GM21515 (cell line): ENCODE measurements around the gene BCS1L.

Experiments
- ATAC-seq: cut with Tn5 transposase; IDR thresholded peaks from one replicate; pipeline ENCODE4 v1.9.1; 2021; ENCODE audit not compliant: unreplicated experiment

The BCS1L gene, protein sequence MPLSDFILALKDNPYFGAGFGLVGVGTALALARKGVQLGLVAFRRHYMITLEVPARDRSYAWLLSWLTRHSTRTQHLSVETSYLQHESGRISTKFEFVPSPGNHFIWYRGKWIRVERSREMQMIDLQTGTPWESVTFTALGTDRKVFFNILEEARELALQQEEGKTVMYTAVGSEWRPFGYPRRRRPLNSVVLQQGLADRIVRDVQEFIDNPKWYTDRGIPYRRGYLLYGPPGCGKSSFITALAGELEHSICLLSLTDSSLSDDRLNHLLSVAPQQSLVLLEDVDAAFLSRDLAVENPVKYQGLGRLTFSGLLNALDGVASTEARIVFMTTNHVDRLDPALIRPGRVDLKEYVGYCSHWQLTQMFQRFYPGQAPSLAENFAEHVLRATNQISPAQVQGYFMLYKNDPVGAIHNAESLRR

DNA sequence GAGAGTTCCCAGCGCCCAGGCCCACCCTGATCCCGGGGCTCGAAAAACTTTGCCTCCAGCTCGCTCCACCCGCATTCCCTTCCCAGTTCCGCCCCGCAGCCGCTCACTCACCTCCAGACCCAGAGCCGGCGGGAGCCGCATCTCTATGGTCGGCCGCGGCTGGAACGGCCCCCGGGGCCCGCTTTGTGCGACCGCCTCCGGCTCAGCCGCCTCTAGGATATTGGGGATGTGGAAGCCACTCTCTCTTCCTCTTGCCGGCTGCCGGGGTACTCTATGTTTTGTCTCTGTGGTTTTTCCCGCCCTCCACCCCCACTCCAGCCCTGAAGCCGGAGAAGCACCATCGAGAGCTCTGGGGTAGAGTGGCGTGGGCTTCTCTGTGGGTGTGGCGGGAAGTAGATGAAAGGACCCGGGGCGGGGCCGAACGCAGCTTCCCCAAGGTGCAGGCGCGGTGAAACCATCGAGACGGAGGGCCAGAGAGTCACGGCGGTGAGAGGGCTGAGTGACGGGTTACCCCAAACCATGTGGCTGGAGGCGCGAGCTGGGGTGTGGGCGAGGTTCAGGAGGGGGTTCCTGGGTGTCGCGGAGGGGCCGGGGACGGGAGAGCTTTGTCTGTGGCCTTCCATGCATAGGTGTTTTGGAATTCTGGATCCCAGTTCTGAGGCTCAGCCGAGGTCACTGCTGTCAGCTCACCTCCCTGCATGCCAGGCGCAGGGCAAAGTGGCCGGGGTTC lies at the start of gene BCS1L, which contains the start of gene ZNF142:
TSS of gene BCS1L (plus strand) at position 426 of the 730 bp plus-strand sequence. CDS start 1,305 bp downstream, outside the sequence.
TSS of gene ZNF142 (minus strand) at position 366 of the 730 bp plus-strand sequence. CDS start 3,194 bp downstream, outside the sequence.
- ATAC-seq, result peak; percentile 91

DNA sequence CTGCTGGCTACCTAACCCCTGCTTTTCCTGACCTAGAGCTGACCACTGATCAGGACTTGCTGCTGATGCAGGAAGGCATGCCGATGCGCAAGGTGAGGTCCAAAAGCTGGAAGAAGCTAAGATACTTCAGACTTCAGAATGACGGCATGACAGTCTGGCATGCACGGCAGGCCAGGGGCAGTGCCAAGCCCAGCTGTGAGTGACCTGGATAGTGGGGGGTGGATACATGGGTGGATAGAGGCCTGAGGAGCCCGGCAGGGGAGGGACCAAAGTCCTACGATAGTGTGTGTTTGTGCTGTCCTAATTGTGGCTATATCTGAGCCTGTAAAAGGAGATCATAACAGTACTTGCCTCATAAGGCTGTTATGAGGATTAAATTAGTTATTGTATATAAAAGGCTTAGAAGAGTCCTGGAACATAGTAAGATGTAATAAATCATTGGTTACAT lies 43.6 kb upstream of the BCS1L start:
- ATAC-seq, result no peak

GRCh38 chr2:218618102-218618860 lies 41.2 kb upstream of the BCS1L start:
- no peak for ATAC-seq

DNA sequence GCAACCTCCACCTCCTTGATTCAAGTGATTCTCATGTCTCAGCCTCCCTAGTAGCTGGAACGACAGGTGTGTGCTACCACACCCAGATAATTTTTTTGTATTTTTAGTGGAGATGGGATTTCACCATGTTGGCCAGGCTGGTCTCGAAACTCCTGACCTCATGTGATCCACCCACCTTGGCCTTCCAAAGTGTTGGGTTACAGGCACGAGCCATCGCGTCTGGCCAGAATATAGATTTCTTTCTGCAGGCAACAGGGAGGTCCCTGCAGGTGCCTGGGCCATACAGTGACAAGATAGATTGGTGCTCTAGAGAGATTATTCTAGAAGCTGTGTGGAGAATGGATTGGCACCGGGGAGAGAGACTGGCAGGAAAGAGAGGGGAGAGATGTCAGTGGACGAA lies 38.5 kb upstream of the BCS1L start:
- ATAC-seq, result no peak

GRCh38 chr2:218622606-218623365 lies 36.7 kb upstream of the BCS1L start:
- no peak for ATAC-seq

- ATAC-seq, result no peak
Measured at GRCh38 chr2:218623366-218623705, 36.1 kb upstream of the BCS1L start.

DNA sequence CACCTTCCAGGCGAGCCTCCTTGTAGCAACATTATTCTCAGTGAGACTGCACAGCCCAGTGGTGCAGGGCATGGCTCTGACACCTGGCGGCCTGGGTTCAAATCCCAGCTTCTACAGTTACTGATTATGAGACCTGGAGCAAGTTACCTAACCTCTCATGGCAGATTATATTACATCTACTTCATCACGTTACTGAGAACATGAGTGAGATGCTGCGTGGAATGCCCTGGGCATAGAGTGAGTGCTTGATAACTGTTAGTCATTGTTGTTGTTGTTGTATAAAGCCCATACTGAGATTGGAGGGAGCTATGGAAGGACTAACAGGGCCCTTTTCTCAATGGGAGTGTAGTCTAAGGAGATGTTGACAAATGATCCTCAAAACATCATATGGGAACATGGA lies 33.1 kb upstream of the BCS1L start:
- ATAC-seq, result no peak

DNA sequence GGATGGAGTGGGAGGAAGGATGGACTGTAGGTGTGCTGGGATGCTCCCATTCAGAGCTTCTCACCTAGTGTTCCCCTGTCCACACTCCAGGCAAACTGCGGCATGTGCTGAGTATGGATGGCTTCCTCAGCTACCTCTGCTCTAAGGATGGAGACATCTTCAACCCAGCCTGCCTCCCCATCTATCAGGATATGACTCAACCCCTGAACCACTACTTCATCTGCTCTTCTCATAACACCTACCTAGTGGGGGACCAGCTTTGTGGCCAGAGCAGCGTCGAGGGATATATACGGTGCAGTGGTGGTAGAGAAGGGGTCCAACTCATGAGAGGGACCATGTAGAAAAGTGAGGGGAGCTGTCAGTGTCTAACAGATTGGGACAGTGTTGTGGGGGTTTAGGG lies 31.5 kb upstream of the BCS1L start:
- no peak for ATAC-seq

DNA sequence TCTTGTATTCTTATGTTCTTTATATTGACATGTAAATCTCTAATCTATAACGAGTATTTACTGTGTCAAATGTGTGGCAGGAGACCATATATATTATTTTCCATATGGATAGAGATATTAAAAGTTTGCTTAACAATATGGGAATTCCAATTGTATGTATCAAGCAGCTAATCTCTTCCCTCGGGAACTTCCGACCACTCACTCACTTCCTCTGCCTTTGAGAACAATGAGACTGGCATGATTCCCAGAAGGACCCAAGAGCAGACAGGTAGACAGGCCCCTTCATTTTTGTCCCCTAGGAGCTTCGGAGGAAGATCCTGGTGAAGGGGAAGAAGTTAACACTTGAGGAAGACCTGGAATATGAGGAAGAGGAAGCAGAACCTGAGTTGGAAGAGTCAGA lies 27.6 kb upstream of the BCS1L start:
- ATAC-seq, result no peak

DNA sequence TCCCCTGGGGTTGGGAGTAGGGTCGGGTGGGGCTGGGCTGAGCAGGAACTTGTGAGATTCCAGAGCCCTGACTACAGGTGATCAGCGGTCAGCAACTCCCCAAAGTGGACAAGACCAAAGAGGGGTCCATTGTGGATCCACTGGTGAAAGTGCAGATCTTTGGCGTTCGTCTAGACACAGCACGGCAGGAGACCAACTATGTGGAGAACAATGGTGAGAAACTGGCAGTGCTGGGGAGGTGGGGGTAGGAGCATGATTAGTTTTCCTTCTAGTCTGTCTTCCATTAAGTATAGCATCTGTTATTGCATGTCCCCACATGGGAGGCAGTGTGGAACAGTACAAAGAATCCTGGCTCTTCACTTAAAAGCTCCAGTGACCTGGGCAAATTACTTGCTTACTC lies 23.8 kb upstream of the BCS1L start:
- no peak for ATAC-seq

DNA sequence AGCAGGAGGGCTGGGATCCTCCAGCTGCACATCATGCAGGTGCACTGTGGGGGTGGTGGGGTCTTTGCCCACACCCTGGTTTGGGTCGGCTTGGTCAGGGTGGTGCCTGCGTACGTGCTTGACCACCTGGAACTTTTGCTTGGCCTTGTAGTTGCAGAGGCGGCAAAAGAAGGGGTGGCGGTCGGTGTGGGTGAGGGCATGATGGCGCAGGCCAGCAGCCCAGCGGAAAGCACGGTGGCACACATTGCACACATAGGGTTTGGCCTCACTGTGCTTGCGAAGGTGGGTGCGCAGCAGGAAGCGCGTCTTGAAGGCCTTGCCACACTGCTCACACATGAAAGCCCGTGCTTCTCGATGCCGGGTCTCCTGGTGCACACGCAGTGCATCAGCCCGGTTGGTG lies 21.1 kb upstream of the BCS1L start:
- ATAC-seq, result no peak

DNA sequence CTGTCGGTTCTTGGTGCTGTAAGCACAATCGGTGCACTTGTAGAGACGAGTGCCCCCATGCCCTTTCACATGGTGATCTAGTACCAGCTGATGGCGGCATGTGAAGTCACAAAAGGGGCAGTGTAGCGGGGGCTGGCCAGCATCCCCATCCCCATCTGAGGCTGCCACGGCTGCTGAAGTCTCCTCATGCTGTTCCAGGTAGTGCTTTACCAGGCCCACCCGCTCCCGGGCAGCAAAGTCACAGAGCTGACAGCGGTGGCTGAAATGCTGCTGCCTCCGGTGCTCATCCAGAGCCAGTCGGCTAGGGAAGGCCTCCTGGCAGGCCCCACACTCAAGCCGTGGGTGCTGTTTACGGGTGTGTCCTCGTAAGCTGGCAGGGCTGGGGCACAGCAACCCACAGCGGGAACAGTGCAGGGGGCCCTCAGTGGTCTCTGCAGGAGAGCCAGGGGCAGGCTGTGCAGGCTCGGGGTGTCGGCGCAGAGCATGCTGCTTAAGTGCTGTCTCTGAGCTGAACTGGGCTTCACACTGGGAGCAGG lies 17.3 kb upstream of the BCS1L start:
- no peak for ATAC-seq

DNA sequence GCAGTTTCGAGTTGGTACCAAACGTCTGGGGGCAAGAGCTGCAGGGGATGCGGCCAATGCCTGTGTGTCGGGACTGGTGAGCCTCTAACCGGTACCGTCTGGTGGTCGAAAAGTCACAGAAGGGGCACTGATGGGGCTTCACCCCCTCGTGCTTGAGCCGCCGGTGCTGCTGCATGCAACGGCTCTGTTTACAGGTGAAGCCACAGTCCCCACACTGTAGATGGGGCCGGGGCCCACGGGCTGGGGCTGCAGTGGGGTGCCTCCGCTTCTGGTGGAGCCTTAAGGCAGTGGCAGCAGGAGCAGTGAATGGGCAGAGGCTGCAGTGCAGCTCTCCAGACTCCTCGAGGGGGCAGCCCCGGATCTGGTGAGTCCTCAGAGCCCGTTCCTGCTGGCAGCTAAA lies 16.7 kb upstream of the BCS1L start:
- no peak for ATAC-seq

GRCh38 chr2:218643751-218644310 lies 15.7 kb upstream of the BCS1L start:
- ATAC-seq, result no peak

DNA sequence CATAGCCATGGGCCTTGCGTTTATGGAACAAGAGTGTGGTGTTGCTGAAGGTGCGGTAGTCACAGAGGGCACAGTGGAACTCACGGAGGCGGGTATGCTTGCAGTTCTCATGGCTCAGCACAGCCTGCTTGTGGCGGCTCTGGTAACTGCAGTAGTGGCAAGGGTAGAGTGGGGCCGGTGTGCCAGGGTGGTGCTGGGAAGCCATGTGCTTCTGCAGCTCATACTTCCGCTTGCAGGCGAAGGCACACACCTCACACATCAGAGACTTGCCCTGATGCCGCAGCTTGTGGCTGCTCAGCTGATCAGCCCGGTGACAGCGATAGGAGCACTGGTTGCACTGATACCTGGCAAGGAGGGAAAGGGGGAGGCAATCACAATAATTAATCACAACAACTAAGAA lies 14.8 kb upstream of the BCS1L start:
- ATAC-seq, result no peak

- no peak for ATAC-seq
Measured at GRCh38 chr2:218645126-218645525, 14.4 kb upstream of the BCS1L start.

GRCh38 chr2:218648088-218648786 lies 11.2 kb upstream of the BCS1L start:
- peak; percentile 51 for ATAC-seq

DNA sequence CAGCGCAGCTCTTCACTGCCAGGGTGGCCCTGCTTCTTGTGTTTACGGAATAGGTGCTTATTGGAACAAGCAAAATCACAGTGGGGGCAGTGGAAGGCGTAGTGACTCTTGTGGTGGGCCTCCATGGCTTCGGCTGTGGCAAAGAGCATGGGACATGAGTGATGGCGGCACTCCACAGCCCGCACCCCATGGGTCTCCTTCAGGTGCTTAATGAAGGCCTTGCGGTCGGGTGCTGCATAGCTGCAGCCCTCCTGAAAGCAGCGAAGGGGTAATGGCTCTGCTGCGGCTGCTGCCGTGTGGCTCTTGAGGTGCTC lies 10.7 kb upstream of the BCS1L start:
- ATAC-seq, result peak; percentile 15

- ATAC-seq, result no peak
Measured at GRCh38 chr2:218655751-218656150, 3.7 kb upstream of the BCS1L start.
